ENCODE measurements around the gene TAAR6.

The TAAR6 gene

GRCh38 chr6:132612449-132613108, 42.5 kb downstream of the TAAR6 start:
- TF ChIP-seq POLR2A (IDR thresholded peaks at IDR 0.05; ENCODE audit: low read depth, low read length) = no peak
- FAIRE-seq = no peak
- DNase-seq (ENCODE audit: insufficient read length, low spot score) = no peak

DNA sequence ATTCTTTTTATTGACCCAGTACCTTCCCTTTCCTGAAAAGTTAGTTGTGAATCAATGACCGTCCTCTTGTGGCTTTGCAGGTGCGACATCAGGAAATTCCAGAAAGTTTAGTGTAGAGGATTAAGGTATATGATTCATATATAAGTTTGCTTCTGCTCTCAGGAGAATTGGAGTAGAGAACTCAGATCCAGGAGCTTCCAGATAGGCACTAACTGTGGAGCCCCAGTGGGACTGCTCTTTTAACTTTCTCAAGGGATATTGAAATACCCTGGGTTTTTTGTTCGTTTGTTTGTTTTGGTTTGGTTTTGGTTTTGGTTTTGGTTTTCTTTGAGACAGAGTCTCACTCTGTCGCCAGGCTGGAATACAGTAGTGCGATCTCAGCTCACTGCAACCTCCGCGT, 44.4 kb downstream of the TAAR6 start:
- TF ChIP-seq POLR2A (IDR thresholded peaks at IDR 0.05; ENCODE audit: low read depth, low read length) = no peak
- FAIRE-seq (no peak), DNase-seq (ENCODE audit: insufficient read length, low spot score) (no peak)

DNA sequence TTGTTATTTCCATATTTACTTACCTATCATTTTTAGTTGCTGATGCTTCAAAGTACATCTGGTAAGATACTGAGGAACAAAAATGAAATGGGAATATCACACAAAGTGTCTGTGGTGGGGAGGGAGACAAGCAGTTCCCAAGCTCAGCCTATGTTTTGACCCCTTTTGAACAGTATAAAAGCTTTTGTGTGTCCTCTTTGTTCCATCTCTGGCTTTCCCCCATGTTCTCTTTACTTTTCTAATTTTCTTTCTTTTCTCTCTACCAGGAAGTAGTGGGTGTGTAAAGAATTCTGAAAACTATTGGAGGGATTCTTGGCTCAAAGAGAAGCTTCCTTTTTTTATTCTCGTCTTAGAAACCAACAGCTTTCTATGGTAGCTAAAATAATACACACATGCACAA, 46.6 kb downstream of the TAAR6 start:
- no peak for DNase-seq (ENCODE audit: insufficient read length, low spot score)
- TF ChIP-seq POLR2A (IDR thresholded peaks at IDR 0.05; ENCODE audit: low read depth, low read length) = no peak
- no peak for FAIRE-seq
